Endothelial cell of umbilical vein (primary cell): ENCODE data around the gene PNKP. TPM values are rescaled to one million over a fixed set of nuclear protein-coding genes. Genes with fewer than 3 reads are reported as not detected.

Experiments
- BruUV-seq: library from RNA; stranded (reverse); fragments of 400-500 nt; replicated peaks from 2 replicates; lab custom pipeline; 2021; lab: Mats Ljungman, UMichigan
- CTCF ChIA-PET: fragments of 300-600, 350-600 bp; sonication (Branson Sonifier 250); formaldehyde crosslinking; loops from one replicate; lab custom pipeline; 2021; ENCODE audit warnings: antibody characterized with exemption, inconsistent platforms; lab: Charles Lee
- POLR2A ChIA-PET: fragments of 300-600, 350-600 bp; sonication (Branson Sonifier 250); formaldehyde crosslinking; loops from one replicate; lab custom pipeline; 2021; ENCODE audit warnings: antibody characterized with exemption, inconsistent platforms; lab: Charles Lee
- DNase-seq: peaks from one replicate; pipeline ENCODE4 v3.0.0-alpha.2; 2011; ENCODE audit warnings: low read depth, low spot score
- FAIRE-seq: peaks from 2 replicates; lab custom pipeline; 2011; peaks lifted over from hg19 to GRCh38; lab: Jason Lieb, UNC
- H2AFZ ChIP-seq: 2 replicates; pipeline ENCODE4 v1.6.0; 2012; ENCODE audit warnings: low read depth, low read length, control low read depth, inconsistent platforms
- H3K27ac ChIP-seq: 2 replicates; pipeline ENCODE4 v1.5.1; 2011; ENCODE audit warnings: low read depth, mild to moderate bottlenecking, control low read depth, low read length, moderate library complexity; ENCODE audit not compliant: insufficient read depth
- H3K27me3 ChIP-seq, 2 experiments: 2 replicates each; pipeline versions ENCODE4 v1.6.0 to v1.6.1; 2011; ENCODE audit warnings: low read length in 2 of 2, mixed read lengths in 1 of 2; ENCODE audit not compliant: control insufficient read depth in 2 of 2, insufficient read depth in 2 of 2
- H3K36me3 ChIP-seq, 2 experiments: 2 replicates in 1 of 2; 3 replicates in 1 of 2; pipeline ENCODE4 v1.5.1; 2011; ENCODE audit warnings: low read length in 2 of 2, mild to moderate bottlenecking in 1 of 2, moderate library complexity in 1 of 2; ENCODE audit not compliant: control insufficient read depth in 2 of 2, insufficient read depth in 2 of 2; ENCODE audit errors: extremely low read depth in 1 of 2
- H3K4me1 ChIP-seq: 3 replicates; pipeline ENCODE4 v1.5.1; 2011; ENCODE audit warnings: mild to moderate bottlenecking, low read length; ENCODE audit not compliant: control insufficient read depth, insufficient read depth; ENCODE audit errors: extremely low read depth
- H3K4me2 ChIP-seq: 2 replicates; pipeline ENCODE4 v1.6.1; 2011; ENCODE audit warnings: low read length, control low read depth, mixed read lengths; ENCODE audit not compliant: insufficient read depth
- H3K4me3 ChIP-seq, 3 experiments: fragments of 200-600 bp in 1 of 3; sonication (generic), shearing (Covaris generic) in 1 of 3; replicated peaks in 1 of 3; 2 replicates each; pipeline ENCODE4 v1.5.1; 2011 to 2016; ENCODE audit warnings: control low read depth in 3 of 3, low read length in 3 of 3, mild to moderate bottlenecking in 2 of 3, inconsistent platforms in 1 of 3, low read depth in 1 of 3, moderate library complexity in 1 of 3; ENCODE audit not compliant: insufficient read depth in 1 of 3
- H3K79me2 ChIP-seq: 2 replicates; pipeline ENCODE4 v1.6.0; 2012; ENCODE audit warnings: low read length, inconsistent platforms; ENCODE audit not compliant: control insufficient read depth, insufficient read depth
- H3K9ac ChIP-seq: replicated peaks from 2 replicates; pipeline ENCODE3; 2011; ENCODE audit warnings: low read length, control low read depth; ENCODE audit not compliant: insufficient read depth; ENCODE audit errors: extremely low read depth
- H3K9me1 ChIP-seq: replicated peaks from 3 replicates; pipeline ENCODE4 v1.6.0; 2011; ENCODE audit warnings: mild to moderate bottlenecking, low read length; ENCODE audit not compliant: control insufficient read depth, insufficient read depth; ENCODE audit errors: extremely low read depth
- H3K9me3 ChIP-seq: replicated peaks from 2 replicates; pipeline ENCODE4 v1.5.1; 2012; ENCODE audit warnings: low read length, inconsistent platforms; ENCODE audit not compliant: control insufficient read depth, insufficient read depth
- H4K20me1 ChIP-seq: replicated peaks from 2 replicates; pipeline ENCODE3; 2011; ENCODE audit warnings: mild to moderate bottlenecking, low read length; ENCODE audit not compliant: control insufficient read depth, insufficient read depth; ENCODE audit errors: extremely low read depth
- CTCF ChIP-seq, 2 donors: IDR thresholded peaks; 1 replicate in 1 of 2; 2 replicates in 1 of 2; pipeline ENCODE4 v1.5.1; 2011; ENCODE audit warnings: low read length in 2 of 2, mild to moderate bottlenecking in 2 of 2, moderate library complexity in 2 of 2, control low read depth in 1 of 2, inconsistent platforms in 1 of 2, low read depth in 1 of 2; ENCODE audit not compliant: insufficient read depth in 1 of 2; ENCODE audit errors: extremely low read depth in 1 of 2
- EZH2 ChIP-seq: IDR thresholded peaks from 2 replicates; pipeline ENCODE4 v1.6.1; 2012; ENCODE audit warnings: borderline replicate concordance, low read depth, mild to moderate bottlenecking, moderate library complexity, low read length, inconsistent platforms; ENCODE audit not compliant: severe bottlenecking
- FOS ChIP-seq: IDR thresholded peaks from 2 replicates; pipeline ENCODE4 v1.6.1; 2011; ENCODE audit warnings: mild to moderate bottlenecking, low read length, moderate library complexity, borderline replicate concordance; ENCODE audit not compliant: insufficient read depth
- GATA2 ChIP-seq: IDR thresholded peaks from 2 replicates; pipeline ENCODE4 v1.7.0; 2011; ENCODE audit warnings: low read depth, mild to moderate bottlenecking, moderate library complexity, mixed read lengths, low read length; ENCODE audit not compliant: insufficient read length, insufficient read depth
- JUN ChIP-seq: IDR thresholded peaks from 2 replicates; pipeline ENCODE4 v1.6.1; 2011; ENCODE audit warnings: borderline replicate concordance, low read depth; ENCODE audit not compliant: insufficient read length, insufficient read depth
- MAX ChIP-seq: IDR thresholded peaks from 2 replicates; pipeline ENCODE4 v1.6.1; 2011; ENCODE audit not compliant: insufficient read depth, insufficient read length
- MYC ChIP-seq: IDR thresholded peaks from one replicate; pipeline ENCODE4 v1.6.1; 2011; ENCODE audit warnings: mild to moderate bottlenecking, low read depth, low read length
- POLR2A ChIP-seq: IDR thresholded peaks from 2 replicates; pipeline ENCODE4 v1.6.1; 2012; ENCODE audit warnings: low read depth, mild to moderate bottlenecking, control low read depth, low read length
- POLR2AphosphoS5 ChIP-seq: IDR thresholded peaks from 2 replicates; pipeline ENCODE4 v1.6.1; 2012; ENCODE audit warnings: low read depth, mild to moderate bottlenecking, control low read depth, low read length, moderate library complexity; ENCODE audit not compliant: insufficient read depth
- dilution Hi-C: fragments of 300-500 bp; cut with MboI; formaldehyde crosslinking; loops from one replicate; pipeline ENCODE4 v1.15.0; 2019; ENCODE audit warnings: low sequenced_read_pairs; ENCODE audit not compliant: extremely low pct_ligation_motif_present
- intact Hi-C: fragments of 100-400 bp; cut with micrococcal nuclease; formaldehyde crosslinking; loops from one replicate; pipeline ENCODE4 v1.10.0; 2022
- polyA plus RNA-seq, 4 experiments: library from polyadenylated mRNA; depleted of rRNA in 3 of 4; stranded (reverse) in 3 of 4; unstranded in 1 of 4; fragments of >200 nt; gene quantifications; 2 replicates each; pipeline versions ENCODE4 v1.2.1 to v1.2.3, GENCODE V29; 2011 to 2012; ENCODE audit warnings: missing spikeins in 1 of 4
- total RNA-seq: library from RNA; stranded (reverse); gene quantifications from 2 replicates; pipeline ENCODE4 v1.2.3, GENCODE V29; 2021

Gene PNKP
- total and polyA plus RNA-seq, 2 donors (not counting 3 experiments of a cell fraction or from before 2014, with no cell fraction given) = 39.4 to 112 TPM

- Histone ChIP-seq H3K36me3 (peaks cover 2 to 24% of the 10 kb centered on the region in 2 experiments), H3K4me2 (peak overlapping the region; percentile 40), H4K20me1 (no peaks in the 10 kb centered on the region), H3K9me1 (no peaks in the 10 kb centered on the region), H2AFZ (no peak overlapping the region), H3K79me2 (peaks cover 25% of the 10 kb centered on the region), H3K9ac (no peak overlapping the region), H3K4me3 (peak overlapping the region in 2 of 3 experiments; percentile 57 to 67), H3K27ac (no peak overlapping the region), H3K27me3 (no peaks in the 10 kb centered on the region), H3K9me3 (no peaks in the 10 kb centered on the region), H3K4me1 (peaks cover 24% of the 10 kb centered on the region)
- dilution Hi-C loops (no loop called here), intact Hi-C loops (no loop called here)
- POLR2A ChIA-PET = interaction anchor here (0.6 kb wide), 1 partner anchor 261 kb away, joined by 3 read pairs; no protein-coding TSS in a partner anchor
- FAIRE-seq (no peak), DNase-seq (no peak)
- no peak for TF ChIP-seq CTCF (IDR thresholded peaks at IDR 0.05; ENCODE audit: extremely low read depth in 1 of 2, insufficient read depth in 1 of 2, low read depth in 1 of 2, low read length in 2 of 2)
- no peak for TF ChIP-seq POLR2AphosphoS5
- TF ChIP-seq MAX = no peak
- no peak for TF ChIP-seq GATA2
- no peak for TF ChIP-seq MYC
- TF ChIP-seq FOS = no peak
- no peak for TF ChIP-seq EZH2
- TF ChIP-seq JUN = no peak
- TF ChIP-seq POLR2A = no peak
- CTCF ChIA-PET = no interaction called here
- BruUV-seq = TSS peak; percentile 45
These were observed 14.7 kb downstream of the PNKP start for GRCh38 chr19:49852631-49853126.
